NCI-H2196 treated with DMSO at 0.1 percent for 48 hours (cell line): ENCODE results near the gene IFNE.
"Not testable (repeated sequence)": the region's sequence is repeated elsewhere in the genome, so short reads cannot be mapped to it uniquely, and the experiment has no call there.

Experiments used
- DNase-seq: peaks from one replicate; lab custom pipeline; 2025; ENCODE audit not compliant: unreplicated experiment; lab: John Stamatoyannopoulos, UW

Gene IFNE

DNA sequence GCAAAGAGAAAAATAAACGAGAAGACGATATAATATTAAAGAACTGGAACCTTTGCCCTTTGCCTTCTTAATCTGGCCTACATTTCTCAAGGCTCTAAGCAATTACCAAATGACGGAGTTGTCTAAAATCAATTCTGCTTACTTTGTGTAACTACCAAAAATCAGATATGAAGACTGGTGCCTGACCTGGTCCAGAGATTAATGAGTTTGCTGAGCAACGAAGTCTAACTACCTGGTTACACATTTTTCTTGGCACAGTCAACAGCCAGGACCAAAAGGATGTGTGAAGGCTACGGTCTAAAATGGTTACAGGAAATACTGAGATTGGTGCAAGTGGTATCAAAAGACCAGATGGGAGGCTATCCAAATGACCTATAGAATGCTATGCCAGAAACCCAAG is 17.8 kb upstream of the IFNE start:
- DNase-seq, result no peak

DNA sequence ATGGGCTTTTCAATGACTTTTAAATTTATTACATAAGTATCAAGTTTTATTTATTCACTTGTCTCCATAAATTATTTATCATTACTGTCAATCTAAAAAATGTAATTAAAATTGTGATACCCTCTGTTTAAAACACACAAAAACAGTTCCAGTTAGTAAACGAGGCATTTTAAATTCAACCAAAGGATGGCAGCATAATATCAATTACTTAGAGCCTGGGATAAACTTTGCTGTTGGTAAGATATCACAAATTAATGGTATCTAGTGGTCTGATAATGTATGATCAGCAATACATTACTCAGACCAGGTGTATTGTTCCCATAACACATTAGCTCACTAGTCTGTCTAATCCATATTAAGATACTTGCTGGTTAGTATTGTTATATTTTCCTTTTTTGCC is 9.6 kb upstream of the IFNE start:
- no peak for DNase-seq

DNA sequence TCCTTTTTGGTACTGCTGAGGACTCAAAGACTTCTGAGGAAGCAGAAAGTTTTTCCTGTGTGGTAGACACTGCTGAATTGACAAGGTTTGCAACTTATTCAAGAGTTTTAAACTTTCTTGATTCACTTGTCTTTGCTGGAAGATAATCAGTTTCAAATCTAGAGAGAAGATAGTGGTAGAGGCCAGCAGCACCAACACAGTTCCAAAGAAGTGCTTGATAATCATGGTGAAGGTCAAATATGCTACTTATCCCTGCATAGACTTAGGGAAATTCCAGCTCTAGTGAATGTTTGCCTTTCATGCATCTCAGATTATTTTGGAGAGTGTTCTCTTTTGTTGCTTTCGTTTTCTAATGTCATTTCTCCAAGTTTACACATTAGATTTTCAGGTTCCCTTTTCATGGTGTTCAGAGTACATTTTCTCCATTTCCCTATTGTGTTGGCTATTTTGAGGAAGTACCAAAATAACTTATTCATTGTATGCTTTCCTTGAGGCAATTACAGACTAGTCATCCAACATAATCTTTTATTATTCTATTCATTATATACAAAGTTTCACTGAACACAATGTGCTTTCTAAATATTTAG is 550 bp downstream of the IFNE start:
- DNase-seq, result no peak

DNA sequence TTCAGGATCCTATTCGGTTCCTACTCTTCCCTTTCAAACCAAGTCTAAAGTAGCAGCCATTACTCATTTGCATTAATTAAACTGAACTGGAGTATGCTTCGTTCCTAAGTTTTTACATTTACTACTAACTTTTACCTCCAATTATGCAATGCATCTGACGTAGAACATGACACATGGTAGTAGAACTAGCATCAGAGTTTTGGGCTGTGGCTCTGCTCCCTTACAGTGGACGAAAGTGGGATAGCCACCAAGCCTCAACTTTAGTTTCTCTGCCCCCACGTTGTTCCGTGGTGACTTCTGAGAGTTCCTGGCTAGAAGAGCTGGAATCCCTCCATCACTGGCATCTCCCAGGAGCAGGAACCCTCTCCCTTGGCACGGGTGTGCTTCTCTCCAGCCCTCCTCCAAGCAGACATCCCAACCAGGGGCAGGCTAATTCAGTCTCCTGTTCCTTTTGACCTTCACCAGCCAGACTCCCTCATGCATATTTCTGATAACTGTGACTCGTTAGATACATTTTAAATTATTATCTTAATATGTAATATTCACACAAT is 2.9 kb downstream of the IFNE start:
- DNase-seq, result no peak

DNA sequence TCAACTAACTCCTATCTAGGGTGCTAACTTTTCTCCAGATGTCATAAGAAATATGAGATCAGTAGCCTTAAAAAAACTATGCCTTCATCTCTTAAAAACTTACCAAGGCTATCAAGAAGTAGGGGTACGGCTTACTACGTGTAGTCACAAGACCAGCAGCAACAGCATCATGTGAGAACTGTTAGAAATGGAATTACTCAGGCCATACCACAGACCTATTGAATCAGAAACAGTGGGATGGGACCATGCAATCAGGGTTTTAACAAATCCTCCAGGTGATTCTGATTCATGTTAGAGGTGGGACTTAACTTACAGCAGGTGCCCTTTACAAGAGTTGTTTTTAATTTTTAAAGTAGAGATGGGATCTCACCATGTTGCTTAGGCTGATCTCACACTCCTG is 4.6 kb downstream of the IFNE start:
- no peak for DNase-seq

DNA sequence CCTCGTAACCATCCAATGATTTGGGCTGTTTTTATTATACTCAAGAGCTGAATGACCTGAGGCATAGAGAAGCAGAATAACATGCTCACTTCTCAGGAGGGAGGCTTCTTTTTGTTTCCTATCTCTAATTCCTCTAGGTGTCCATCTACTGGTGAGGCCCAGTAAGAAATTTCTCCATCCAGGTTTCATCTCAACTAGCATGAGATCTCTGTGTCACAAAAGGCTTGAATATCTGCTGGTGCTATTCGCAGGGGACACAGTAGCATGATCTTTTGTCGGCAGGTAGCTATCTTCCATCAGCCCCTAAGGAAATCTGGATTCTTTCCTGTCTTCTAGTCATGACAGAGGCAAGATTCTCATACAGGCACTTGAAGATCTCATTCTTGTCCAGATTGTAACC is 8.9 kb downstream of the IFNE start:
- no peak for DNase-seq

DNA sequence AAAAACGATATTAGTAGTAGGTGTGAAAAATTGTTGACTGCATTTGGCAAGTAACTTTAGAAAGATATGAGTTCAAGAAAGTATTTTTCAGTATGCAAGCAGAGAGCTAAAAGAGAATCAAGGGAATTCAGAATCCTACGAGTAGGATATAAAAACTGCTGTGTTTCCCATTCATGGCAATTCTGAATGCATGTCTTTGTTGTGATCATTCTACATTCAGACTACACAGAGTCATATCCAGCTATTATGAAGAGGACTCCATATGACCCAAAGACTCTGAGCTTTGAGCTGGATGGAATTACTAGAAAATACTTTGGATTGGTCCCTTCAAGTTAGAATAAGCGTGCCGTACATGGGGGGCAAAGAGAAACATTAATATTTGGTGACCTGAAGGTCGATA is 12.0 kb downstream of the IFNE start:
- no peak for DNase-seq

DNA sequence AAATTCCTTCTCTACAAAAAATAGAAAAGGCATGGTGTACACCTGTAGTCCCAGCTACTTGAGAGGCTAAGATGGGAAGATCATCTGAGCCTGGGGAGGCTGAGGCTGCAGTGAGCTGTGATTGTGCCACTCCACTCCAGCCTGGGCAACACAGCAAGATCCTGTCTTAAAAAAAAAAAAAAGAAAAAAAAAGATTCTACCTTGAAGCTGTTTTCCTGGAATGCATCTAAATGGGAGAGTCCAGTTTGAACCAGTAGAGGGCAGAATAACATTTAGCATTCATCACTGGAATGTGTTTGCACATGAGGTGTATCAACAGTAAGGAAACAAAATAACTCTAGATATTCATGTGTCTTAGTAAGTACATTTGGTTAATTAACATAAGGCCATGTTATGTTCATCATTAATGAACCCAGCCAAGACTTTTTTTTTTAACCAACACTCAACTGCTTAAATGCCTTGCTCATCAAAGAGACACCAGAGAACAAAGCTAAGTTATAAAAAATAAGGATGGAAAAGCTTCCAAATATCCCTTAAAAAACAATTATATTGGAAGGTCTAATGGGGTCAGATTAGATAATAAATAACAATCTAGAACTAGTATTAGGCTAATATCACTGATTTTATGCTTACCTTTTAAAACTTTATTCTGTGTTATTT is 16.1 kb downstream of the IFNE start:
- DNase-seq, result no peak

DNA sequence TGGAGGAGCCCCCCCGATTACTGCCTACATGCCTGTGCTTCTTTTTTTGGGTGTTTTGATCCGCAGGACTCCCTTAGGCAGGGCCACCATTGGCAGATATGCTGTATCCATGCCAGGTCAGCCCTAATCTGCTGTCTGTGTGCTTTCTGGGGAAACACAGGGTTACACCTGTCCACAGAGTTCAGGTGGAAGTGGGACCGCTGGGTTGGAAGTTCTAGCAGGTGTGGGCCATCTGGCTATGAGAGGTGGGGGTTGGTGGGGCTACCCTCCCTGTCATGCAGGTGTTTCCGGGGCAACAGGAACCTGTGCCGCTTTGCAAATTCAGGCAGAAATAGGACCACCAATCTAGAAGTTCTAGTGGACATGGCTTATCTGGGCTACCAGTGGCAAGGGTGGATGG is 17.0 kb downstream of the IFNE start:
- DNase-seq, result no peak

DNA sequence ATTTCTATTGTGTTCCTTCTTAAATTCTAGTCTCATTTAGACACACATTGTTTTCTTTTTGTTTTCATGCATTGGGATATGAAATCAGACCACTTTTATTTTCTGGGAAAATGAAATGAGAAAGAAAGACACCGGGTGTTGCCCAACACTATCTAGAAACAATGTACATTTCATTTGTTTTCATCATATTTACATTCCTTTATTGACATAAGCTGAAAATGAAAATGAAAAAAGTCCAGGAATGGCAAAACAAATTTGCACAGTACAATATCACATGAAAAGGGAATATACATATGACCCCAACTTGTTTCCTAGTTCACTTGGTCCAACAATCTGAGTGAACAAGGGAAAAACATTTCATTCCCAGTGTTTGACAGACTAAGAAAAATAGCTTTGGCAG is 20.7 kb downstream of the IFNE start:
- no peak for DNase-seq

DNA sequence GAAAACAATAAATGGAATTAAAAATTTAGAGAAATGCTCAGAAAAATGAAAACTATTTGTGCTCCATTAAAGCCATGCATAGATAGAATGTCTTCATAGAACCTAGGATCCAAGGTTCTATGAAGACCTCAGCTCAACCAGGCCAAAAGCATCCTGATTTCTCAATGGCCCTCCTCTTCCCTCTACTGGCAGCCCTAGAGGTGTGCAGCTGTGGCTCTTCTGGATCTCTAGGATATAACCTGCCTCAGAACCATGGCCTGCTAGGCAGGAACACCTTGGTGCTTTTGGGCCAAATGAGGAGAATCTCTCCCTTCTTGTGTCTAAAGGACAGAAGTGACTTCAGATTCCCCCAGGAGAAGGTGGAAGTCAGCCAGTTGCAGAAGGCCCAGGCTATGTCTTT is 26.8 kb downstream of the IFNE start:
- DNase-seq, result no peak

DNA sequence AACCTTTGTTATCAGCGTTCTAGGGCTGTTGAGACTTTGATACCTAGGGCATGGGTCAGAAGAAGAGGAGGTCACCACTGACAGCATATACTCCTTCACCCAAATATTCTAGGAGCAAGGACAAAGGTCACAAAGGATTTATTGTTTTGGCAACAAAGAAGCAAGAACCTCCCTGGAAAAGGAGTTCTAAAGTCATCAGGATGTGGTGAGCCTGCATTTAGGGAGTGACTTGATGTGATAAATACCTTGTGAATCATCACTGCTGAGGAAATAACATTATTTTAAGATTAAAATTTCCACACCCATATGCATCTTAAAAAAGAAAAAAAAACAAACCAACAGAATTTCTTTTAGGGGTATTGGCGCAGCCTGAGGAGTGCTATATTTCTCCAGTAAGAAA is 28.0 kb downstream of the IFNE start:
- DNase-seq, result no peak

DNA sequence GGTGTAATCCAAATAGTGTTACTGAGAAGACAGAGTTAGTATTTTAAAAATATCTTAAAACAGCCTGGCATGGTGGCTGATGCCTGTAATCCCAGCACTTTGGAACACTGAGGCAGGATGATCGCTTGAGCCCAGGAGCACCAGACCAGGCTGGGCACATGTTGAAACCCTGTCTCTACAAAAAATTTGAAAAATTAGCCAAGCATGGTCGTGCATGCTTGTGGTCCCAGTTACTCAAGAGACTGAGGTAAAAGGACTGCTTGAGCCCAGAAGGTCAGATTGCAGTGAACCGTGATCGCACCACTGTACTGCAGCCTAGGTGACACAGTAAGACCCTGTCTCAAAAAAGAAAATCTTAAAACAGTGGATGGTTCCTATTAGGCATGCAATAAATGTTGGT is 29.4 kb downstream of the IFNE start:
- no peak for DNase-seq

DNA sequence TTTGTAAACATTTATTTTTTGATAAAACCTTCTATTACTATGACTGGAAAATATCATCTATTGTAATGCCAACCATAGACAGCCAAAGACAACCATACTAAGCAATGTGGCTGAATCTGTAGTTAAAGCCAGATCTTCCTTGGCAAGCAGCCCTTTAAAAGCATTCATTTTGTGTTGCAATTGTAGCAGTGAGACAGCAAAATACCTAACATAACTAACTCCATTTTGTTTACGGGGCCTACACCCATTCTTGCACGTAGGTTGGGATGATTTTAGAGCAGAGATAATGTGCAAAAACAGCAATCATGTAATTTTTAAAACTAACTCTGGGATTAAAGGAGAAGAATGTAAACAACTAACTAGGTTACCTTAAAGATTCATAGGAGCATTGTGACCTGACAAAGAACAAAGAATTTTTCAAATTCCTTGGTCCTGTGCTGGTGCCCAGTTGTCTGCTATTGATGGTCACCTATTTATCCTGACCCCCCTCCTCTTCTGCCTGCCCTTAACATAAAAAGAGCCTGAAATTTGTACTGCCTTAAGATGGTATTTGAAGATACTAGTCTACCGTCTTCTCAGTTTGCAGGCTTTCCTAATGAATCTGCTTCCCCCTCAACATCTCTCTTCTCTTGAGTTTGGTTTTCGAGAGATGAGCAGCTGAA is 31.2 kb downstream of the IFNE start:
- no peak for DNase-seq

DNA sequence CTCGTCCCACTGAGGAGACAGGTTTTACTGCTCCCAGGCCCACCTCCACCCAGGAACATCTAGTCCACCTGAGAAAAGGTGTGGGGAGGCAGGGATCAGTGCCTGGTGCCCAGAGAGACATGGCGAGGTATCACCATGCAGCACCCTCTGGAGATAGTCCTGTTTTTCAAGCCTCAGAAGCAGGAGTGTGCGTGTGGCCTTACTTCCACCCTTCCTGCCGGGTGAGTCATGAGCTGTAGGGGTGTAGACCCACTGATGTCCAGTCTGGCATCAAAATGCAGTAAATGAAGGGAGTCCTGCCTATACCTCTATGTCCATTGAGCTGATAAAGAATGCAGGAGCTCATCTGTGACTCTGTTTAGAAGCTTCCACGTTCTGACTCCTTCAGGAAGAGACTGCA is 32.8 kb downstream of the IFNE start:
- DNase-seq, result not testable (repeated sequence)

DNA sequence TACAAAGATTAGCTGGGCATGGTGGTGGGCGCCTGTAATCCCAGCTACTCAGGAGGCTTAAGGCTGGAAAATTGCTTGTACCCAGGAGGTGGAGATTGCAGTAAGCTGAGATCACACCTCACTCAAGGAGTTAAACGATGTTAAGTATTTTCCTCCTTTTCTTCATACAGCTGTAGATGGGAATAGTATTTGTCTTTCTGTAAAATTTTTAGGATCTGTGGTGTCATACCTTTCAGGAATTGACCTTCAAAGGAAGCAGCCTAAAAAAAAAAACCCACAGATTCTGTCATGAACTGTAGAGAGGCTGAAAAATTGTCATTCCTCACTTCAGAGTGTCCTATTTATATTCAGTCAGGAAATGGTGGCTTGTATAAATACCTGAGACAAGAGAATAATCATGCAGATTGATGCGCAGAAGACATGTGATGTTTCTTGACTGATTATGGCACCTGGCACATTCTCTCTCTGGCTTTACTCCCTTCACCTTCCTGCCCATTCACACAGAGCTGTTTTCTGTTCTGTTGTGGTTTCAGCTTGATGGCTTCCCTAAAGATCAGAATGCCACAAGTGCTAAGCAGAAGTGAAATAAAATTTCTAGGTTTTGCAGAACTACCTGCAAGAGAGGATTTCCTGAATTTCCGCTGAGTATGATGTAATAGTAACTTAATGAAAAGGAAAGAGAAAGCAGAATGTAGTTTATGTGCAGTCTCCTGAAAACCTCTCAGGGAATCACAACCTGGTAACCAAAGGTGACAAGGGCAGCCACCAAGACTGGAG is 38.1 kb downstream of the IFNE start:
- DNase-seq, result no peak

DNA sequence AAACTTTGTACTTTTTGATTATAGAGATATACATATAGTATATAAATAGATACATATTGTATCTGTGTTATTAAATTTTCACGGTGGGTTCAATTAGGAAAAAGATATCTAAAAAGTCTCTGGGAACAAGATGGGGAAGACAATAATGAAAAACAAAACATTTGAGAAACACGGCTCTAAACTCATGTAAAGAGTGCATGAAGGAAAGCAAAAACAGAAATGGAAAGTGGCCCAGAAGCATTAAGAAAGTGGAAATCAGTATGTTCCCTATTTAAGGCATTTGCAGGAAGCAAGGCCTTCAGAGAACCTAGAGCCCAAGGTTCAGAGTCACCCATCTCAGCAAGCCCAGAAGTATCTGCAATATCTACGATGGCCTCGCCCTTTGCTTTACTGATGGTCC is 42.0 kb downstream of the IFNE start, which contains the start of gene IFNA1:
TSS of gene IFNA1 (plus strand) at position 301 of the 400 bp plus-strand sequence. CDS start at position 370, 69 bp downstream.
- no peak for DNase-seq

DNA sequence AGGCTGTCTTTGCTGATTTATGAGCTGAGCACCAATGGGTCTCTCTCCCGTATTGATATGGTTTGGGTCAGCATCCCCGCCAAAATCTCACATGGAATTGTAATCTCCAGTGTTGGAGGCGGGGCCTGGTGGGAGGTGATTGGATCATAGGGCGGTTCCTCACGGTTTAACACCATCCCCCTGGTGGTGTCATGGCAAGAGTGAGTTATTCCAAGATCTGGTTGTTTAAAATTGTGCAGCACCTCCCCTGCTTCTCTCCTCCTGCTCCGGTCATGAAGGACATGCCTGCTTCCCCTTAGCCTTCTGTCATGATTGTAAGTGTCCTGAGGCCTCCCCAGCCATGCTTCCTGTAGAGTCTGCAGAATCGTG is 47.1 kb downstream of the IFNE start:
- DNase-seq, result not testable (repeated sequence)

DNA sequence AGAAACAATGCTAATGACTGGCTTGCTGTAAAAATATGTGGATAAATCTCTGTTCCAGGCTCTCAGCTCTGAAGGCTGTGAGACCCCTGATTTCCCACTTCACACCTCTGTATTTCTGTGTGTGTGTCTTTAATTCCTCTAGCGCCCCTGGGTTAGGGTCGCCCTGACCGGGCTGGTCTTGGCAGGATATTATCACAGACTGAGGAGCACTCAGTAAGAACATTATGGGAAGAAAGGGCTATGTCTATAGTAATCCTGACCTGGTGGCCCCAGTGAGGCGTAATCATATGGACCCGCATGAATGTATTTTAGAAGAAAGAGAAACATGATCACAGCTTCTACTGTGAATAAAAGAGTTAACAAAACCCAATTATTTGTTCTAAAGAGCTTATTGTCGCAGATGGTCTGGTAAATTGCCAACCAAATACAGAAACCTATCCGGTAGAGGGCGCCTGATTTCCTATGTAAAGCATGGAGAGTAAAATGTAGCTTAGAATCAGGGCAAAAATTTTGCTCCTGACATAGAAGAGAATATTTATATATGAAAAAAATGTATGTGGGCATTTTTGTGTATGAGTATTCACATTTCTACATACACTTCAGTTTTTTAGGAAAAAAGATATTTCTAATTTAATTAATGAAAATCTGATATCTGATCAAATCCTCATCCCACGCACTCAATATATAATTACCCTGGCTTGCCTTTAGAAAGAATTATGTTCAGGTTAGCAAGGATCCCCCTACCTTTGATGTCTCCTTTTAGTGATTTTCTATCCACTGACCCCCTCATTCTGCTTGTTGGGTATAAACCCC is 47.7 kb downstream of the IFNE start:
- no peak for DNase-seq

DNA sequence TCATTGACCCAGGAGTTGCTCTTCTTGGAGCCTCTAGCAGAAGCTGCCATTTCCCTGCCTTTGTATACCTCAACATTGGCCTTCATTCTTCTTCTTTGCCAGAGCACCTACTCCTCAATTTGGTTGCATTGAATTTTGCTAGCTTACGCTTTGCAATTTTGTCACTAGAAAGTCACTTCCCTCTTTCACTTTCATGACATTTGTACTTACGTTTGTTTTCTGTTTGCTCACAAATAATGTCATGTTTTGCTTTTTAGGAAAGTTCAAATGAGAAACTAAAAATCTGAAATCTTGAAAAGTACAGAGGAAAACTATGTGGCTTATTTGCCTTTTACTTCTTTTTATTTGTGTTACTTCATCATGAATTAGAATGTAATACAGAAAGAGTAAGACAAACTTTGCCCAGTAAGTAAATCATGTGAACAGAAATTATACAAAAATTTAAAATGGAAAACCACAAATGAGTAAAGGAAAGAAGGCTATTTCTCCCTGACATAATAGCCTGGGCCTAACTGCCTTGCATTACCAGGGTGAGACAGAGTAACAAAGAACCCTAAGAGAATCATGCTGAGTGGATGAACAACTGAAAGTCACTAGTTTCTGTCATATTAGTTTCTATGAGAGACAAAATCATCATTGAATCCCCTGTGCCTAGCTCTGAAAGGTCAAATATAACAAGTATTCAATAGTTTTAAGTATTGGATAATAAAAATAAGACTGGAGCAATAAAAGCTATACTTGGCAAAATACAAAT is 49.3 kb downstream of the IFNE start:
- DNase-seq, result no peak
